VCaP (cell line): ENCODE measurements around the gene CNOT6.

Experiments
- H3K27ac ChIP-seq: fragments of 450-650 bp; 2 replicates; pipeline ENCODE4 v1.5.1; 2017
- TF ChIP-seq, protein P1 (sequence below): fragments of 450-650 bp; conservative IDR thresholded peaks from 2 replicates; pipeline ENCODE4 v1.5.1; 2017; ENCODE audit warnings: mild to moderate bottlenecking, moderate library complexity

Gene CNOT6

GRCh38 chr5:180541710-180542109 lies 47.5 kb downstream of the CNOT6 start:
- TF ChIP-seq, protein P1, sequence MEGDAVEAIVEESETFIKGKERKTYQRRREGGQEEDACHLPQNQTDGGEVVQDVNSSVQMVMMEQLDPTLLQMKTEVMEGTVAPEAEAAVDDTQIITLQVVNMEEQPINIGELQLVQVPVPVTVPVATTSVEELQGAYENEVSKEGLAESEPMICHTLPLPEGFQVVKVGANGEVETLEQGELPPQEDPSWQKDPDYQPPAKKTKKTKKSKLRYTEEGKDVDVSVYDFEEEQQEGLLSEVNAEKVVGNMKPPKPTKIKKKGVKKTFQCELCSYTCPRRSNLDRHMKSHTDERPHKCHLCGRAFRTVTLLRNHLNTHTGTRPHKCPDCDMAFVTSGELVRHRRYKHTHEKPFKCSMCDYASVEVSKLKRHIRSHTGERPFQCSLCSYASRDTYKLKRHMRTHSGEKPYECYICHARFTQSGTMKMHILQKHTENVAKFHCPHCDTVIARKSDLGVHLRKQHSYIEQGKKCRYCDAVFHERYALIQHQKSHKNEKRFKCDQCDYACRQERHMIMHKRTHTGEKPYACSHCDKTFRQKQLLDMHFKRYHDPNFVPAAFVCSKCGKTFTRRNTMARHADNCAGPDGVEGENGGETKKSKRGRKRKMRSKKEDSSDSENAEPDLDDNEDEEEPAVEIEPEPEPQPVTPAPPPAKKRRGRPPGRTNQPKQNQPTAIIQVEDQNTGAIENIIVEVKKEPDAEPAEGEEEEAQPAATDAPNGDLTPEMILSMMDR = peak; percentile 43
- H3K27ac ChIP-seq = peak overlapping the region; percentile 3; the same call in 1 of the 2 replicates

GRCh38 chr5:180545248-180545647 lies 51.1 kb downstream of the CNOT6 start:
- no peak overlapping the region for H3K27ac ChIP-seq
- TF ChIP-seq, protein P1 = no peak

- no peak overlapping the region for H3K27ac ChIP-seq
- TF ChIP-seq, protein P1 = no peak
Observed at GRCh38 chr5:180548563-180548962, 54.4 kb downstream of the CNOT6 start.

DNA sequence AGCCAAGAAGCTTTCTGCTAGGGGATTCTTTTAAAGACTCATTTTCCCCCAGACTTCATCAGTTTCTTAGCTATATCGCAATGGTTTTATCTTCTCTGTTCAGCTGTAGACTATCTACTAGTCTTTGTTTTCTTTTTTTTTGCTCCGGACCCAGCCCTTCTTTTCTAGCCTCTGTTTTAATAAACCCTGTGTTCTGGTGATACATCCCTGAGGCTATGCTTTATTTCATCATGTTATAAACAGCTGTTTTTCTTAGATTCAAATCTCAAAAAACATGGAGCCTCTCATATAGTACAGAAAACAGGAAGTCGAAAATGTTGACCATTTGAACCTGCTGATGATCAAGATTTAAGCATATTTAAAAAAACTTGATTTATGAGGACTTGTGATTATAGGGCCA lies 59.4 kb downstream of the CNOT6 start:
- TF ChIP-seq, protein P1 = no peak
- H3K27ac ChIP-seq = no peak overlapping the region

GRCh38 chr5:180555168-180555921 lies 61.2 kb downstream of the CNOT6 start:
- no peak overlapping the region for H3K27ac ChIP-seq
- TF ChIP-seq, protein P1 = no peak

- no peak overlapping the region for H3K27ac ChIP-seq
- TF ChIP-seq, protein P1 = no peak
Observed at GRCh38 chr5:180557217-180557809, 63.1 kb downstream of the CNOT6 start.

- no peak overlapping the region for H3K27ac ChIP-seq
- TF ChIP-seq, protein P1 = no peak
Observed at GRCh38 chr5:180558232-180558631, 64.1 kb downstream of the CNOT6 start.
